HG02885 (cell line): Measurements from ENCODE around the gene LIMA1.
"Not testable (repeated sequence)": the region's sequence is repeated elsewhere in the genome, so short reads cannot be mapped to it uniquely, and the experiment has no call there.

Experiments used
- ATAC-seq: cut with Tn5 transposase; IDR thresholded peaks from one replicate; pipeline ENCODE4 v1.9.1; 2021; ENCODE audit warnings: mild to moderate bottlenecking; ENCODE audit not compliant: unreplicated experiment, poor library complexity

LIMA1 gene

DNA sequence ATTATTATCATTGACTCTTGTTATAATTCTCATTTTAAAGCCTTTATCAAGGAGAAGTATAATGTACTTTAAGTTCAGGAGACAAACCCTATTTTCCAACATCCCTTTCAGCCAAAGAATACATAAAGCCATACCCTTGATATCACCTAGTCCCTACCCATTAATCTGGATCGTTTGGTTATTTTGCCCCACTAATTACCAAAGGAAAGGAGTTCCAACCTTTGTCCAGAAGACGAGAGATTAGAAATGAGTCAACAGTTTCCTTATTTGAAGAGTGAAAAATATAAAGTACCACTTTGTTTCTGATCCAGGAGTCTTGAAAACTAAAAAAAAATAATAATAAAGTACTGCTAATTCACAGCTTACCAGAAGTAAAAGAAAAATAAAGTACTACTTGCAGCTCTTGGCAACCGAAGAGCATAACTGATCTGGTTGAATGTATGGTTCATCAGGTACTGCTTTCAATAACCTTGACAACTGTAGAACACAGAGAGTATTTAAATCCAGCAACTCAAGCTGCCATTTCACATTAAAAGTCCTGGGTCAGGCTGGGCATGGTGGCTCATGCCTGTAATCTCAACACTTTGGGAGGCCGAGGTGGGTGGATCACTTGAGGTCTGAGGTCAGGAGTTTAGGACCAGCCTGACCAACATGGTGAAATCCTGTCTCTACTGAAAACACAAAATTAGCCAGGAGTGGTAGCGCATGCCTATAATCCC is 33.7 kb downstream of the LIMA1 start:
- no peak for ATAC-seq

DNA sequence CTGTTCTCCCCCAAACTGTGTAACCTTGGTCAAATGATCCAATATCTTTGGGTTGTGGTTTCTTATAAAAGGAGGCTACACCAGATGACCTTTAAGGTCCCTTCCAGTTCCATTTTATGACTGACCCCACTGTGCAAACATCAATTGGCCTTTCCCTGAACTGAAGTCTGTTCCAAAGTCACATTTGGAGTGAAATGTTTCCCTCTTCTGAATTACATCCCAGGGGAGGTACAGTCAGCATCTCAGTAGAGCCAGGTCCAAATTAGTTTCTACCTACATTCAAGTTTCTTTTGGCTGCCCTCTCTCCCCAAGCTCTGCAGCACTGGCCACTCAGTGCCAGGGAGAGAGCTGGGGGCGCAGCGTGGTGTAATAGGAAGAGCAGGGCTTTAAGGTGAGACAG is 34.4 kb downstream of the LIMA1 start:
- no peak for ATAC-seq

DNA sequence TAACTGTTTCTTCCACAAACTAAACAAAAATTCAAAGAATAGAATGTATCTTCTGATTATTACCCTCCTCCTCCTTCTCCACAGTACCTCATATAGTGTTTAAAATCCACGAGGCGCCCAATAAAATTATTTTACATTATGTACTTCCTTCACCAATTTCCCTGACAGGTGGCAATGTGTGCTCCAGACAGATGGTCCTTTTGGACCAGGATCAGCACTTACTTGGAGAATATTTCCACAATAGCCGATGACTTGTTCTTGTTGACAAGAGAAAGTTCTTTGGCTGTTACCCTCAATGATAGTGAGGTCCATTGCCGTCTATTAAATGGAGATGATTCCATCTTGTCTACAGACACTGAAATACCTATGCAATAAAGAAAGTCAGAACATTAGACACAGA is 34.9 kb downstream of the LIMA1 start:
- ATAC-seq, result no peak

DNA sequence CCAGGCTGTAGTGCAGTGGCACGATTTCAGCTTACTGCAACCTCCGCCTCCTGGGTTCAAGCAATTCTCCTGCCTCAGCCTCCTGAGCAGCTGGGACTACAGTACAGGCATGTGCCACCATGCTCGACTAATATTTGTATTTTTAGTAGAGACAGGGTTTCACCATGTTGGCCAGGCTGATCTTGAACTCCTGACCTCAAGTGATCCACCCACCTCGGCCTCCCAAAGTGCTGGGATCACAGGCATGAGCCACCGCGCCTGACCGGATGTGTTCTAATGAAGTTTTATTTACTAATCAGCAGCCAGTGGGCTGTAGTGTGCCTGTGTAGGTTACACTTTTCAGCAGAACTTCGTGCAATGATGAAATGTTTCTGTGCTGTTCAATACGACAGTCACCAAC is 35.7 kb downstream of the LIMA1 start:
- not testable (repeated sequence) for ATAC-seq

DNA sequence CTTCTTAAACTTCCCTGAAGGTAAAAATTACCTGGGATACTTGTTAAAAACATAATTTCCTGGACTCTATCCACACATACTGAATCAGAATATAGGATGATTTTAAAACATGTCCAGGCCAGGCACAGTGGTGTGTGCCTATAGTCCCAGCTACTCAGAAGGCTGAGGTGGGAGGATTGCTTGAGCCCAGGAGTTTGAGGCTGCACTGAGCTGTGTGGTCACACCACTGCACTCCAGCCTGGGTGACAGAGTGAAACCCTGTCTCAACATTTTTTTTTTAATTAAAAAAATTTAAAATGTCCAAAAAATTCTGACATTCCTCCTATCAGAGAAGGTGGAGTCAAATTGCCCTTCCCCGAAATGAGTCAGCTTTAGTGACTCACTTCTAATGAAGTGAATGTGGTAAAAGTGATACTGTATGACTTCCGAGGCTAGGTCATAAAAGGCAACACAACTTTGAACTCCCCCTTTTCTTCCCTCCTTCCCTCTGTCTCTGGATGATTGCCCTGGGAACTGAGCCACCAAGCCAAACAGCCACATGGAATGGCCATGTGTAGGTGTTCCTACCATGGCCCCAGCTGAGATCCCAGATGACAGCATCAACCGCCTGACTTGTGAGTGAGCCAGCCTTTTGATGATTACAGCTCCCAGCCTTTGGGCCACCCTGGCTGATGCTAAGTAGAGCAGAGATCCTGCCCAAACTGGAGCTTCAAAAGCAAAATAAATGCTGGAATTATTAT is 36.3 kb downstream of the LIMA1 start:
- ATAC-seq, result peak; percentile 69

DNA sequence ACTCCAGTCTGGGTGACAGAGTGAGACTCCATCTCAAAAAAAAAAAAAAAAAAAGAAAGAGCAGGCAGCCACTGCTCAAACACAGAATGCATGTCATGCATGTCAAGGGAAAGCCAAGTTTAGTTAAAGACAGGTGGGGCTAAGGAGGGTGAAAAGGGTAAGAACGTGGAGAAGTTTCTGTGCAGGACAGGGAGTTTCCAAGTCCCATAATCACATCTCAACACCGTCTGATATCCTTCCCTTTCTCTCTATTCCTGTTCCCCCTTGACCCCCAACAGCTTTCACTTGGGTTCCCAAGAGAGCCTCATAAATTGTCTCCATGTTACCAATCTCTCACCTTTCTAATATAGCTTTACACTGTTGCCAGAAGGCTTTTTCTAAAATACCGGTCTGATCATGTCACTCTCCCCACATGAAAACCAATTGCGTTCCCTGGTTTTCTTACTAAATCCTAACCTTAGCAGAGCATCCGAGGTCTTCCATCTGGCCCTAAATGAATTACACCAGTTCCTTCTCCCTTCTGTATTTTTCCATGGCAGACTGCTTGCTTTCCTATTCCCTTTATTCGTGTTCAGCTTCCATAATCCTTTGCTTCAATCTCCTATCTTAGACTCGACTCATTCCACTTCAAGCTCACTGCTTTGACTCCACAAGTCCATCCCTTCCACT is 37.0 kb downstream of the LIMA1 start:
- no peak for ATAC-seq

DNA sequence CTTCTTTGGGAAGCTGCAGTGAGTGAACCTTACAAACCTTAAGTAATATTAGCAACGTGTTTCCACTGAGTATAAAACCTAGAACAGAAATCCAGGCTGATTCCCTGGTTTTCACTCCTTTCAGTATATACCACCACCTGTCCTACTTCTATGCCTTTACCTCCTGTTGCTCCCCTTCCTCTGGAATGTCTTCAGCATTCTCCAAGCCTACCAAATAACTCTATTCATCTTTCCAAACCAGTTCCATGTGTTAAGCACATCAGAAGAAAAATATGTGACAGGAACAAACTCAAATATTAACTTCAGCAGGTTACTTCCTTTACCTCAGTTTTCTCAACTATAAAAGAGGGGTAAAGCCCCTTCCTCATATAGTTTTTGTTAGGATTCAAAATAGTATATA is 39.8 kb downstream of the LIMA1 start:
- no peak for ATAC-seq

DNA sequence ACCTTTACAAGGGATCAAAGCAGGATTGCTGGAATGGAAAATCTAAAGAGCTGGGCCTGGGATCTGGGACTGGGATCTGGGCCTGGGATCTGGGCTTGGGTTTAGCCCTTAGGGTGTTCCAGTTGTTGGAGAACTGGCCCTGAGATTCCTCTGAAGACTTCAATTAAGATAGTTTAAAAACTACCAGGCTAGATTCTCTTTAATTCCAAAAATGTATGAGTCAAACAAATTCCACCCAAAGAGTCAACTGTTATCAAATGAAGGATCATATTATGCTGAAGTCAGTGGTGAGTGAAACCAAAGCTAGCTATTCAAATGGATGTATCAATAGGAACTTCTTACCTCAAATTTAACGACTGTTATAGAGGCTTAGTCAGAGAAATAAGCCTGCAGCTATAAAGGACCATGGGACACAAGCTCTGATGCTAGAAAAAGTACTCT is 40.5 kb downstream of the LIMA1 start:
- ATAC-seq, result no peak

DNA sequence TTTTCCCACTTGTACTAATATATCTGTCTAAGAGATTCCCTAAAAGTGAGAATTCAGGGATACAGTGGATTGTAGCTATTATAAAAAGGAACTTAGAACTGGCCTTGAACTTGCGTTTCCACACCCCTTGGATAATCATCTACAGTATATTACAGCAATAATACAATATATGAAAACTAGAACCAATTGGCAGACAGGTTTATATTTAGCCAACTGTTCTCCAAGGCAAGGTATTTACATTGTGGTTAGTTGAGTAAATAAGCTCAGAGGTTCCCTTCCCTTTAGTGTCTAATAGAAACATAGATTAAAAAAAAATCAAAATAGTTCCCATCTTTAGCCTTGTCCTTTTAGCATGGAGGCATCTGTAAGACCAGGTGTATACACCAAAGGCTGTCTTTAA is 42.1 kb downstream of the LIMA1 start:
- ATAC-seq, result no peak

DNA sequence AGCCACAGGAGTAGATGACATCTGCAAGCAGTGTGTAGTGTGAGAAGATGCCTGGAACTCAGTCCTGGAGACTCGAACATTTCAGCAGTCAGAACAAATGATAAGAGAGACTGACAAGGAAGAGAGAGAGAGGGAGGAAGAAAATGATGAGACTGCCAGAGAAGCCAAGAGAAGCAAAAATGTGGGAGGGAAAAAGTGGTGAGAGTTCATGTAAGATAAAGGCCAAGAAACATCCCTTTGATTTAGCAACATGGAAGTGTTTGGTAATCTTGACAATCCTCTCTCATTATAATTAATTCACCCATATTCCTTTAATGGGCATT is 42.6 kb downstream of the LIMA1 start:
- ATAC-seq, result no peak

DNA sequence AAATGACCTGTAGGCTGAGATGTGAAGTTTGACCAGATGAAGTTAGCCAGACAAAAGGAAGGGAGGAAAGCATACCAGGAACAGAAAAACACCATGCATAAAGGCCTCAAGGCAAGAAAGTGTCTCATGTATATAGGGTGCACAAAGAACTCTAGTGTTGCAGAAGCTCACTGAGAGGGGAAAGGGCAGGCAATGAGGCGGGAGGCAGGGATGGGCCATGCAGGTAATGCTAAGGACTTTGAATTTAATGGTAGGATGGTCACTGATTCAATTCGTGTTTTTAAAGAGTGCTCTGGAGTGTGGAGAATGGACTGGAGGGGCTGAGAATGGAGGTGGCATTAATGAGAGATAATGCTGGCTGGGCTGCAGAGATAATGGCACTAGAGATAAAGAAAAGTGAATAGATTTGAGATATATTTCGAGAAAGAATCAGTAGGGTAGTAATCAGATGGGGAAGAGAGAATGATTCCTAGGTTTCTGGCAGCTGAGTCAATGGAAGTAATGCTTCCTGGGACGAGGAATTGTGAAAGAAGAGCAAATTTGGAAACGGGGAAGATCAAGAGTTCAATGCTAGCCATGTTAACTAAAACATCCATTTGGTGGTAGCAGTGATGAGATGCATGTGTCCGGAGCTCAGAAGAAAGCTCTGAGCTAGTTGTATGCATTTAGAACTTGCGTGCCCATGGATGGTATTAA is 43.1 kb downstream of the LIMA1 start:
- ATAC-seq, result no peak

DNA sequence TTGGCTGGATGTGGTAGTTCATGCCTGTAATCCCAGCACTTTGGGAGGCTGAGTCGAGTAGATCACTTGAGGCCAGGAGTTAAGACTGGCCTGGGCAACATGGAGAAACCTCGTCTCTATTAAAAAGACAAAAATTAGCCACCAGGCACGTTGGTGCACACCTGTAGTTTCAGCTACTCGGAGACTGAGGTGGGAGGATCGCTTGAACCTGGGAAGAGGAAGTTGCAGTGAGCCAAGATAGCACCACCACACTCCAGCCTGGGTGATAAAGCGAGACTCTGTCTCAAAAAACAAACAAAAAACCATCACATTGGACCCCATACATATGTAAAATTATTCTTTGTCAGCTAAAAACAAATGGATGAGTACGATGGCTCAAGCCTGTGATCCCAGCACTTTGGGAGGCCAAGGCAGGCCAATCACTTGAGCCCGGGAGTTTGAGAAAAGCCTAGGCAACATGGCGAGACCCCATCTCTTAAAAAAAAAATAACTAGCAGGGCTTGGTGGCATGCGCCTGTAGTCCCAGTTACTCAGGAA is 43.9 kb downstream of the LIMA1 start:
- ATAC-seq, result no peak

DNA sequence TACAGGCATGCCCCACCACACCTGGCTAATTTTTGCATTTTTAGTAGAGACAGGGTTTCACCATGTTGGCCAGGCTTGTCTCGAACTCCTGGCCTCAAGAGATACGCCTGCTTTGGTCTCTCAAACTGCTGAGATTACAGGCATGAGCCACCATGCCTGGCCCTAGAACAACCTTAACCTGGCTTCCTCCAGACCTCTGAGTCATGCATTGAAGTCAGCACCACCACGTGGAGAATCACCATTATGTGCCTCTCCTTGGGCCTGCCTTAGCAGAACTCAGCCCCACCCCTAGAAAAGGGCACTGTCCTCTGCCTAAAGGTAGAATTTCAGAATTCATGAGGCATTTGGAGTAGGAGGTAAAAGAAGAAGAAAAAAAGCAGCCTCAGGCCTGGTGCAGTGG is 49.0 kb downstream of the LIMA1 start:
- ATAC-seq, result no peak

DNA sequence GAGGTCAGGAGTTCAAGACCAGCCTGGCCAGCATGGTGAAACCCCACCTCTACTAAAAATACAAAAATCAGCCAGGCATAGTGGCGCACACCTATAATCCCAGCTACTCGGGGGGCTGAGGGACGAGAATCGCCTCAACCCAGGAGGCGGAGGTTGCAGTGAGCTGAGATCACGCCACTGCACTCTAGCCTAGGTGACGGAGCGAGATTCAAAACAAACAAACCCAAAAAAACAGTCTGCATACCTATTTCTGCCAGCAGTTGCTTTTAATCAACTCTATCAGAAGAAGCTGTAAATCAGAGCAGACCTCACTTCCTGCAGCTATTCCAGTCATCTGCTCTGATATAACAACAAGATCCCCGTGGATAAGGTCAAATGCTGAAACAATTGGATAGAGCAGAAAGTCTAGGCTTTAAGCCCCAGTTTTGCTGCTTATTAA is 50.5 kb downstream of the LIMA1 start:
- ATAC-seq, result no peak

DNA sequence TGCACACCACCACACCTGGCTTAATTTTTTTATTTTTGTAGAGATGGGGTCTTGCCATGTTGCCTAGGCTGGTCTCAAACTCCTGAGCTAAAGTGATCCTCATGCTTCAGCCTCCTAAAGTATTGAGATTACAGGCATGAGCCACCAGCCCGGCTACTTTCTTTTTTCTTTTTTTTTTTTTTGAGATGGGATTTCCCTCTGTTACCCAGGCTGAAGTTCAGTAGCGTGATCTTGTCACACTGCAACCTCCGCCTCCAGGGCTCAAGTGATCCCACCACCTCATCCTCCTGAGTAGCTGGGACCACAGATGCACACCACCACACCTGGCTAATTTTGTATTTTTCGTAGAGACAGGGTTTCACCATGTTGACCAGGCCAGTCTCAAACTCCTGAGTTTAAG is 51.1 kb downstream of the LIMA1 start:
- ATAC-seq, result no peak

DNA sequence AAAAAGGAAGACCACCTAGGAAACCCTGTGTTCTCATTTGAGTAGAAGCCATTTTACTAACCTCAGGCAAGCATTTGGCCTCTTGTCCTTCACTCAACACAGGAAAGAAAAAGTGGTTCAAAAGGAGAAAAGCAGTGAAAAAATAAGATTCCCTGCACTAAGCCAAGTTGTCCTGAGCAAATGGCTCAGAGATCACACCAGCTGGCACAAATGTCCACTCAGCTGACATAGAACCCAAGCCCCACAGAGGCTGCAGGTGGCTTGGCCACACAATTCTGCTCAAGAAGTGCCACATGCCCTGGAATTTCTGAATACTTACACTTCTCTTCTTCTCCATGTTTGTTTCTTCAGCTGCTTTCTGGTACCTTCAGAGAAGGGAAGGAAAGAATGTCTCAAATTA is 52.0 kb downstream of the LIMA1 start:
- ATAC-seq, result no peak

DNA sequence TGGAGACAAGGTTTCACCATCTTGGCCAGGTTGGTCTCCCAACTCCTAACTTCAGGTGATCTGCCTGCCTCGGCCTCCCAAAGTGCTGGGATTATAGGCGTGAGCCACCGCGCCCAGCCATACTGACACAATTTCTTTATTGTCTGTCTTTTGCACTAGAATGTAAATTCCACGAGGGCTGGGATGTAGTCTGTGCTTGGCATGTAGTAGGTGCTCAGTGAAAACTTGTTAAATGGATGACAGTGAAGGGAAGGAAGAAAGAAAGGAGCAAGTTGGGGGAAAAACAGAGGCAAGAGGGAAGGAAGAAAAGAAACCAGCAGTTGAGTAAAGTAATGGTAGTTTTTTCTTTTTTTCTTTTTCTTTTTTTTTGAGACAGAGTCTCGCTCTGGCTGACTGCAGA is 53.1 kb downstream of the LIMA1 start:
- no peak for ATAC-seq

DNA sequence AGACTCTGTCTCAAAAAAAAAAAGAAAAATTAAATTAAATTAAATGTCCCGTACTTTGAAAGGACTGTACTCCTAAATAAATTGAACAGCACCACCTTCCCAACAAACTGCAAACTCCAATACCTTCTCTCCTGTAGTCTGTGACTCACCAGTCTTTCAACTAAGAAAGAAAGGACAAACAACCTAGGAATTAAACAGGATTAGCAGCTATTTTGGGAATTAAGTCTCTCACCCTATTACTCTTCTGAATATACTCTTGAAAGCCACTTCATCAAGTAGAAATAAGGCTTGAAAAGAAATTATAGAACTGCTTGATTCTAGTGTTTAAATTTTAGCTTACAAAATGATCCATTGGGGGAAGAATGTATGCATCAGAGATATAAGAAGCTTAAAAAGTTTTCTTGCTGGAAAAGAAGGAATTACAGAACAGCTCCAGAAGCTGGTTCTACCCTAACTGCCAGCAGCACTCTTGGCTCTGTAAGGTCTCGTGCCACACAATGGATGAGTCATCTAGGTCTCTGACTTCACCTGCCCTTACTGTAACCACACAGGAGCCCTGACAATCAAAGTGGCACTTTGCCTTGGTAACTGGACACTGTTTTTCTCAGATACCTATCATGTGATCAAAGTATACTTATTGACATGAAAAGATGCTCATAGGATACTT is 59.2 kb downstream of the LIMA1 start:
- ATAC-seq, result no peak

DNA sequence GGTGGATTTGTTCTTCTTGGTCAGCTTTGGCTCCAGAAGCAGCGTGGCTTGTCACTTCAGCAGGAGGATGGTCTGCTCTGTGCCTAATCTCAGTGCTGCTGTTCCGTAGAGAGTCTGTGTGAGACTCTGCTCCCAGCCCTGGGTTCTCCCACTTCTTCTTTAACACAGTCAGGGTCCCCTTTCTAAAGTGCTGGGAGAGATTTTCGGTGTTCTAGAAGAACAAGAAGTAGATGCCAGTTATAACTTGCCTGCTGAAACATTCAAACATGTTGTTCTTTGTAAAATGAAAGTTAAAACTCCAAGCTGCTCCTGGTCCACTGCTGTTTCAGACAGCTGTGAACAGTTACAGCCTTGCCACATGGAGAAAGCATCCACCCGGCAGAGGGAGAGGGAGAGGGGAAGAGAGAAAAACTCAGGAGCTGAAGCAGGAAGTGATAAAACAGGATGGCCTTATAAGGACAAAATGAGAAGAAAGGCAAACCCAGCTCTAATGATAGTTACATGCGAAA is 61.0 kb downstream of the LIMA1 start:
- peak; percentile 28 for ATAC-seq
